ENCODE measurements around the gene PEX10. TPM values are rescaled to one million over a fixed set of nuclear protein-coding genes. Genes with fewer than 3 reads are reported as not detected.

Gene PEX10
- total and polyA plus RNA-seq, 9 donors = 16.3 to 20.6 (median 18.5) TPM

DNA sequence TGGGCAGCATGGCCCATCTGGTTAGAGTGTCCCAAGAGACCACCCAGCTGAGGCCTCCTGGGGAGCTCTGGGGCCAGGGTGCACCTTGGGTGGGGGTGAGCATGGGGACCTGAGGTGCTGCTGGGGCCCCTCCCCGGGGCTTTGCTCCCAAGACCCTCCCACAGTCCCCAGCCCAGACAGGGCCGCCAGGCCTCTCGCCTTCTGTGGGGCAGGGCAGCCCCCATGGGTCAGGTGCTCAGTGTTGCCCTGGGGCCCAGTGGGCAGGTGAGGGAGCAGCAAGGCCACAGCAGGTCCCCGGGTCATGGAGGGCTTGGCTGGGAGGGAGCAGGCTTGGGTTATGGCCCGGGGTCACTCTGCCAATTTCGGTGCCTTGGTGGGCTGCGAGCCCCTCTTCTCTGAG is 24.5 kb upstream of the PEX10 start:
- H3K36me3 ChIP-seq (ENCODE audit: control insufficient read depth, insufficient read depth, low read length) = no peaks in the 10 kb centered on the region
- no peak for DNase-seq
- H3K27me3 ChIP-seq (ENCODE audit: control insufficient read depth, insufficient read depth, low read length) = peaks cover 38% of the 10 kb centered on the region
- no peaks in the 10 kb centered on the region for H3K9me3 ChIP-seq (replicated peaks; ENCODE audit: control insufficient read depth, low read depth, low read length)
- 81% methylated on average over 7 of the region's 7 CpGs for WGBS (ENCODE audit: insufficient coverage)
- H3K27ac ChIP-seq (ENCODE audit: low read length) = no peak overlapping the region
- H3K4me3 ChIP-seq (ENCODE audit: low read length) = no peak overlapping the region
- no peaks in the 10 kb centered on the region for H3K4me1 ChIP-seq (ENCODE audit: control insufficient read depth, insufficient read depth, low read length)

DNA sequence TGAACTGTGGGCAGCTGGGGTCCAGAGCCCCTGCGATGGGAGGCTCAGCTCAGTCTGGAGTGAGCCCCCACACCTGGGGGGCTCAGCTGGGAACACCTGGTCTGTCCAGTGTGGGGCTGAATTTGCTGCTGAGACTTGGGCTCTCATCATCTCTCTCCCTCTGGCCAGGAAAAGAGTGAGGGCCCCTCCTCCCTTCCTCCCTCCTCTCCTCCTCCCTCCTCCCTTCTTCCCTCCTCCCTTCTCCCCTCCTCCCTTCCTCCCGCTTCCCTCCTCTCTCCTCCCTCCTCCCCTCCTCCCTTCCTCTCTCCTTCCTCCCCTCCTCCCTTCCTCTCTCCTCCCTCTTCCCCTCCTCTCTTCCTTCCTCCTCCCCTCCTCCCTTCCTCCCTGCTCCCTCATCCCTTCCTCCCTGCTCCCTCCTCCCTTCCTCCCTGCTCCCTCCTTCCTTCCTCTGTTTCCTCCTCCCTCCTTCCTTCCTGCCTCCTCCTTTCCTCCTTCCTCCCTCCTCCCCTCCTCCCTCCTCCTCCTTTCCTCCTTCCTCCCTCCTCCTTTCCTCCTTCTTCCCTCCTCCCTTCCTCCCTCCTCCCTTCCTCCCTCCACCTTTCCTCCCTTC is 23.5 kb upstream of the PEX10 start:
- WGBS (ENCODE audit: insufficient coverage) = 33% methylated on average over 1 of the region's 2 CpGs
- Histone ChIP-seq H3K27me3 (ENCODE audit: control insufficient read depth, insufficient read depth, low read length) (peaks cover 37% of the 10 kb centered on the region), H3K36me3 (ENCODE audit: control insufficient read depth, insufficient read depth, low read length) (no peaks in the 10 kb centered on the region), H3K4me3 (ENCODE audit: low read length) (no peak overlapping the region), H3K27ac (ENCODE audit: low read length) (no peak overlapping the region), H3K9me3 (replicated peaks; ENCODE audit: control insufficient read depth, low read depth, low read length) (no peaks in the 10 kb centered on the region), H3K4me1 (ENCODE audit: control insufficient read depth, insufficient read depth, low read length) (no peaks in the 10 kb centered on the region)
- DNase-seq = no peak

DNA sequence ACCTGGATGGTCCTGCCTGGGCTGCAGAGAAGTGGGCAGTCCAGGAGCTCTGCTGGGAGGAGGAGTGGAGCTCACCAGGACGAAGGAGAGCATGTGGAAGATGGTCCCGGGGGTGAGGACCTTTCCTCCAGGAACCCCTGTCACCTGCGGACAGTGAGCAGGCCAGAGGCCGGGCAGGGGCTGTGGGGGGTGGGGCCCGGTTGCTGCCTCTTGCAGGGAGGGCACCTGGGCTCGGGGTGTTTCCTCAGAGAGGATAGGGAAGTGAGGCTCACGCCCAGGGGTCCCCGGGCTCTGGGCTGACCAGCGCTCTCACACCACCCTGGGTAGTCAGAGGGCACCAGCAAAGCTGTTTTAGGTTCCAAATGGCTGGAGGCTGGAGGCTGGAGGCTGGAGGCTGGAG is 22.7 kb upstream of the PEX10 start:
- no peak overlapping the region for H3K27ac ChIP-seq (ENCODE audit: low read length)
- WGBS (ENCODE audit: insufficient coverage) = 64% methylated on average over 9 of the region's 9 CpGs
- no peaks in the 10 kb centered on the region for H3K9me3 ChIP-seq (replicated peaks; ENCODE audit: control insufficient read depth, low read depth, low read length)
- no peaks in the 10 kb centered on the region for H3K4me1 ChIP-seq (ENCODE audit: control insufficient read depth, insufficient read depth, low read length)
- no peak for DNase-seq
- no peaks in the 10 kb centered on the region for H3K36me3 ChIP-seq (ENCODE audit: control insufficient read depth, insufficient read depth, low read length)
- H3K27me3 ChIP-seq (ENCODE audit: control insufficient read depth, insufficient read depth, low read length) = peaks cover 35% of the 10 kb centered on the region
- H3K4me3 ChIP-seq (ENCODE audit: low read length) = no peak overlapping the region

DNA sequence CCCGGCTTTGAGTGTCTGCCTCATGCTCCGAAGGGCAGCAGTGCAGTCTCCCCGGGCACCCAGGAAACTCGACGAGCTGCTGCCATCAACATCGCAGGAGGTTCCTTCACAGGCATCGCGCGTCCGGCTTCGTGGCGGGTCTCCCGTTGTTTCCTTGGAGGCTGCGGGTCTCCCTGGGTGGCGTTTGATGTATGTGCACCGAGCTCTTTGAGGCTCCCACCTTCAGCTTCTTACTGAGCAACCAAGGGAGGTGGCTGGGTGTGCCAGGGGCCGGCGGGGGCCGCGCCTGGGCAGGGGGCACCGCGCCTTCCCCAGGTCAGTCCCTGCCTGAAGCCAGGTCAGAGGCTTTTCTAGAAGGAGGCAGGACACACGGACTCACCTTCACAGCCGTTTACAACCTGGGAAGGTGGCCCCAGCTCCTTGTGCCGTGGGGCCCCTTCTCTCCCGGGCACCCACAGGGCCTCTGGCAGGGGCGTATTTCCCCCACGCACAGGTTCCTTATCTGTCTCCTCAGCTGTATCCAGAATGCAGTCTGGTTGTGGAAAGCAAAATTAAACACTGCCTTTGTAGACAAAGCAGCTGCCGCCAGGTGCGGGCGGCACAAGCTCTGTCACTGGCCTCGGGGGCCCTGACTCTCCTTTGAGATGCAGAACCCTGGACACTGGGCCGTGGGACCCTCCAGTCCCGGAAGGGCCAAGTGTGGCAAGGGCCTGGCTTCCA is 21.7 kb upstream of the PEX10 start:
- 69% methylated on average over 32 of the region's 34 CpGs for WGBS (ENCODE audit: insufficient coverage)

DNA sequence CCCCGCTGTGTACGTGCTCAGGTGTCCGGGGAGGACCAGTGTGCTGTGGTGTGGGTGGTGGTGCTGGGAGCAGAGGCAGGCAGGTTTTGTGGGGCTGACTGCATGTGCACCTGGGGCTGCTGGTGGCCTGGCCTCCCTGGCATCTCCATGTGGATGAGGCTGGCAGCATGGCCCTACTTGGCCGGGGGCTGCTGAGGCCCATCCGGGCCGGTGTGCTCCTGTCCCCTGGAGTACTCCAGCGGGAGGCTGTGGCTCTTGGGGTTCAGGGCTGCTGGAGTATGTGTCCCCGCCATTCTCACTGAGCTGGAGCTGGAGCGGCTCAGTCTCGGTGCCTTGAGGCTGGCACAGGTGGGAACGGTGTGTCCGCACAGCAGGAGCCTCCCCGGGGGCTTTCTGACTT is 20.8 kb upstream of the PEX10 start:
- Histone ChIP-seq H3K27me3 (ENCODE audit: control insufficient read depth, insufficient read depth, low read length) (peaks cover 35% of the 10 kb centered on the region), H3K36me3 (ENCODE audit: control insufficient read depth, insufficient read depth, low read length) (no peaks in the 10 kb centered on the region), H3K4me1 (ENCODE audit: control insufficient read depth, insufficient read depth, low read length) (no peaks in the 10 kb centered on the region), H3K27ac (ENCODE audit: low read length) (no peak overlapping the region), H3K4me3 (ENCODE audit: low read length) (no peak overlapping the region), H3K9me3 (replicated peaks; ENCODE audit: control insufficient read depth, low read depth, low read length) (peaks cover 4% of the 10 kb centered on the region)
- no peak for DNase-seq
- 59% methylated on average over 12 of the region's 13 CpGs for WGBS (ENCODE audit: insufficient coverage)

More for the DNA sequence above, 21.7 kb upstream of the PEX10 start:
- Histone ChIP-seq H3K27me3 (ENCODE audit: control insufficient read depth, insufficient read depth, low read length) (peaks cover 35% of the 10 kb centered on the region), H3K4me3 (ENCODE audit: low read length) (no peak overlapping the region), H3K36me3 (ENCODE audit: control insufficient read depth, insufficient read depth, low read length) (no peaks in the 10 kb centered on the region), H3K4me1 (ENCODE audit: control insufficient read depth, insufficient read depth, low read length) (no peaks in the 10 kb centered on the region), H3K9me3 (replicated peaks; ENCODE audit: control insufficient read depth, low read depth, low read length) (peaks cover 4% of the 10 kb centered on the region), H3K27ac (ENCODE audit: low read length) (no peak overlapping the region)
- DNase-seq = no peak

DNA sequence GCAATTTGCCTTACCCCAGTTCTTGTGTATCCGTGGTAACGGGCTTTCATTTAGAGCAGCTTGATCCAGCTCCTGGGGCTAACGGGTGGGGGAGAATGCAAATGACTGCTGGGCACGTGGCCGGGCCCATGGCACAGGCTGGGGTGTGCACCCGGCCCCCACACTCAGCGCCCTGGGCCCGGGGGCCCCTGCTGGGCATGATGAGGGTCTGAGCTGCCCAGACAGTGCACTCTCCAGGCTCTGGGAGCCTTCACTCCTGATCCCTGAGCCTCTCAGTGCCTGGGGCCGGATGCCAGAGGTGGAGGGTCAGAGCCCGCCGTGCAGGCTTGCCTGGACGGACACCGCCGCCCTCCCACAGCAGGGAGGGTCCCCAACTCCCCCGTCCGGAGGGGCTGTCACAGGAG is 20.1 kb upstream of the PEX10 start:
- 14% methylated on average over 15 of the region's 16 CpGs for WGBS (ENCODE audit: insufficient coverage)
- H3K27ac ChIP-seq (ENCODE audit: low read length) = no peak overlapping the region
- H3K4me1 ChIP-seq (ENCODE audit: control insufficient read depth, insufficient read depth, low read length) = no peaks in the 10 kb centered on the region
- H3K27me3 ChIP-seq (ENCODE audit: control insufficient read depth, insufficient read depth, low read length) = peaks cover 35% of the 10 kb centered on the region
- no peak for DNase-seq
- H3K4me3 ChIP-seq (ENCODE audit: low read length) = no peak overlapping the region
- peaks cover 4% of the 10 kb centered on the region for H3K9me3 ChIP-seq (replicated peaks; ENCODE audit: control insufficient read depth, low read depth, low read length)
- H3K36me3 ChIP-seq (ENCODE audit: control insufficient read depth, insufficient read depth, low read length) = no peaks in the 10 kb centered on the region

DNA sequence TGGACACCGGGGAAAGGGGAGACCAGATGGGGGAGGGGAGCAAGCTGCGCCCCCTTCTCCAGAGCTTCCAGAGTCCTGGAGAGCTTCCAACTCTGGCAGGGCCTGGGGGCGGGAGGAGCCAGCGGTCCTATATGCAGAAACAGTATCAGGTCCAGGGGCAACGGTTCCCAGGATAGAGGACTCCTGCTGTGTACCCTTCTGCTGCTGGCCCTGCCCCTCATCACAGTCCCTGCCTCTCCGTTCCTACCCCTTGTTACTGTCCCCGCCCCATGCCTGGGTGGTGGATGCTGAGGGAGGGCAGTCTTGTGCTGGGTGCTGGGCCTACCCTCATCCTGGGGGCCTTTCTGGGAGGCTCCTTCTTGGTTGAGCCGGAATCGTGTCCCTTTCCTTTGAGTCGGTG is 19.2 kb upstream of the PEX10 start:
- WGBS (ENCODE audit: insufficient coverage) = 79% methylated on average over 3 of the region's 10 CpGs
- no peak overlapping the region for H3K4me3 ChIP-seq (ENCODE audit: low read length)
- peaks cover 35% of the 10 kb centered on the region for H3K27me3 ChIP-seq (ENCODE audit: control insufficient read depth, insufficient read depth, low read length)
- no peak overlapping the region for H3K27ac ChIP-seq (ENCODE audit: low read length)
- peaks cover 4% of the 10 kb centered on the region for H3K9me3 ChIP-seq (replicated peaks; ENCODE audit: control insufficient read depth, low read depth, low read length)
- no peaks in the 10 kb centered on the region for H3K36me3 ChIP-seq (ENCODE audit: control insufficient read depth, insufficient read depth, low read length)
- no peaks in the 10 kb centered on the region for H3K4me1 ChIP-seq (ENCODE audit: control insufficient read depth, insufficient read depth, low read length)
- no peak for DNase-seq

DNA sequence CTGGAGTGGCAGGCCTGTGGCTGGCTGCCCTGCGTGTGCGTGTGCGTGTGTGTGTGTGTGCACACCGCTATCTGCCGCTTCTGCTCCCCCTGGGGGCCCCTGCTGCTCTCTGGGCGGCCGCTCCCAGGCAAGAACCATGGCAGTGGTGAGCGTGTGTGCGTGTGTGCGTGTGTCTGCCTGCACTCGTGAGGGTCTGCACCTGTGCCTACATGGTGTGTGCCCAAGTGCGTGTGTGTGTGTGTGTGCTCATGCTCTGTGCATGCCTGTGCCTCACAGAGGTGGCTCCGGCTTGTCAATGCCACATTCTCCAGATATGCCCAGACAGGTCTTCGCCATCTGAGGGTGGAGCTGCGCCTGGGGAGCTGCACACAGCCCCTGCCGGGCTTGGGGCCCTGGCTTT is 18.7 kb upstream of the PEX10 start:
- Histone ChIP-seq H3K27me3 (ENCODE audit: control insufficient read depth, insufficient read depth, low read length) (peaks cover 39% of the 10 kb centered on the region), H3K27ac (ENCODE audit: low read length) (no peak overlapping the region), H3K4me1 (ENCODE audit: control insufficient read depth, insufficient read depth, low read length) (no peaks in the 10 kb centered on the region), H3K36me3 (ENCODE audit: control insufficient read depth, insufficient read depth, low read length) (no peaks in the 10 kb centered on the region), H3K9me3 (replicated peaks; ENCODE audit: control insufficient read depth, low read depth, low read length) (peaks cover 4% of the 10 kb centered on the region), H3K4me3 (ENCODE audit: low read length) (no peak overlapping the region)
- DNase-seq = no peak
- WGBS (ENCODE audit: insufficient coverage) = 46% methylated on average over 14 of the region's 16 CpGs

DNA sequence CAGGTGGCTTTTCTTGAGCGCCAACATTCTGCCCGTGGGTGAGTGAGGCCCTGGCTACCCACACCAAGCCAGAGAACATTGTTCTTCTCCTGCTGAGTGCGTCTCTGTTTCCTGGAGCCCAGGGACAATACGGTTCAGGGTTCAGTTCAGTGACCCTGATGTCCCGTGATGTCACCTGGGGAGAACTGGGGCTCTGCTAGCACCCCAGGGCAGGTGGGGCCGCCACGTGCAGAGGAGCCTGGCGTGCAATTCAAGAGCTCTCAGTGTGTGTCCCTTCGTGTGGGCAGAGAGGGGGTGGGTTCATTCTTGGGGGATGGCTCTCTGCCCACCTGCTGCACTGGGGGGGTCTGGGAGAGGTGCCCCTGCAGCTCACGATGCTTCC is 18.2 kb upstream of the PEX10 start:
- H3K9me3 ChIP-seq (replicated peaks; ENCODE audit: control insufficient read depth, low read depth, low read length) = peaks cover 4% of the 10 kb centered on the region
- DNase-seq = no peak
- peaks cover 39% of the 10 kb centered on the region for H3K27me3 ChIP-seq (ENCODE audit: control insufficient read depth, insufficient read depth, low read length)
- H3K36me3 ChIP-seq (ENCODE audit: control insufficient read depth, insufficient read depth, low read length) = no peaks in the 10 kb centered on the region
- H3K4me3 ChIP-seq (ENCODE audit: low read length) = no peak overlapping the region
- no peaks in the 10 kb centered on the region for H3K4me1 ChIP-seq (ENCODE audit: control insufficient read depth, insufficient read depth, low read length)
- WGBS (ENCODE audit: insufficient coverage) = 71% methylated on average over 7 of the region's 10 CpGs
- no peak overlapping the region for H3K27ac ChIP-seq (ENCODE audit: low read length)

DNA sequence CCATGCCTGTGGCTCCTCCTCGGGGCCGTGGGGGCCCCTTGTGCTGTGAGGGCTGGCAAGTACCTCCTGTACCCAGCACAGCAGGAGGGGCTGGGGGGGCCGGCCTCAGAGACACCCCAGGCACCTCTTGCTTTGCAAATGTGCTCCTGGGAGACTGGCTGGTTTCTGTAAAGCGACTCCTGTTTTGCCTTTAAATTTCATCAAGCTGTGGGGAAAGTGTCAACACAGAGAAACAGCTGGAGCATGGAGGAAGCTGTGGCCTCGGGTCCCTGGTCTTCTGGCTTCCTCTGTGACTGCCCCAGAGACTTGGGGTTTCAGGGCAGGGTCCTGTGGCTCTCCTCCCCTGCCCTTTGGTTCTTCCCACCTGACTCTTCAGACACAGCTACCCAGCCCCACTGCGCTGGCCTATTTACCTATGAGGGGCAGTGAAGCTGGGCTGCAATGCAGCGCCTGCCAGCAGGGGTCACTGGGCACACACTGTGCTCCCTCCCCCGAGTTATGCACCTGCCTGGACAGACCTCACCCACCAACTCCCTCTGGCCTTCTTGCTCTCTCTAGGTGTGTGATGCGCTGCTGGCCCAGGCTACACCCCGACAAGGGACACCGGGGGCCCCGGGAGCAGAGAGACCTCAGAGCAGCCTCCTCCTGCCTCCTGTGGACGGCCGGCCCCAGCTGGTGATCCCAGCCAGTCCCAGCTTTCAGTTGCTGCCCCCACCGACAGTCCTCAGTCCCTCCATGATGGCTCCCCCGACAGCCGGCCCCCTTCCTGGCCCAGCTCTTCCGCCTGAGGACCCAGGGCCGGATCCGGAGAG is 17.6 kb upstream of the PEX10 start:
- Histone ChIP-seq H3K9me3 (replicated peaks; ENCODE audit: control insufficient read depth, low read depth, low read length) (peaks cover 4% of the 10 kb centered on the region), H3K27me3 (ENCODE audit: control insufficient read depth, insufficient read depth, low read length) (peaks cover 35% of the 10 kb centered on the region), H3K36me3 (ENCODE audit: control insufficient read depth, insufficient read depth, low read length) (no peaks in the 10 kb centered on the region), H3K27ac (ENCODE audit: low read length) (no peak overlapping the region), H3K4me3 (ENCODE audit: low read length) (no peak overlapping the region), H3K4me1 (ENCODE audit: control insufficient read depth, insufficient read depth, low read length) (no peaks in the 10 kb centered on the region)
- WGBS (ENCODE audit: insufficient coverage) = 80% methylated on average over 20 of the region's 20 CpGs
- no peak for DNase-seq
